ENCODE results near the gene ZFP14. TPM values are rescaled to one million over a fixed set of nuclear protein-coding genes. Genes with fewer than 3 reads are reported as not detected.
"Not testable (repeated sequence)": the region's sequence is repeated elsewhere in the genome, so short reads cannot be mapped to it uniquely, and the experiment has no call there.

ZFP14 gene
- total RNA-seq, 1 experiment from 2014 or later: 8.4 TPM

GRCh38 chr19:36314053-36314452, 64.9 kb downstream of the ZFP14 start:
- DNase-seq; H3K9ac ChIP-seq (ENCODE audit: low read length); H3K9me2 ChIP-seq (replicated peaks; ENCODE audit: insufficient read depth, low read length); H3K4me2 ChIP-seq (ENCODE audit: low read depth, low read length, poor library complexity, severe bottlenecking); H3K4me1 ChIP-seq (ENCODE audit: low read length); H3K27ac ChIP-seq (ENCODE audit: low read length); H3K9me3 ChIP-seq (ENCODE audit: low read length); H4K20me1 ChIP-seq (ENCODE audit: insufficient read depth, low read depth, low read length); H2AFZ ChIP-seq (ENCODE audit: low read length); H3K27me3 ChIP-seq (ENCODE audit: low read length); H3K79me2 ChIP-seq (ENCODE audit: low read length); H3K36me3 ChIP-seq (ENCODE audit: insufficient read depth, low read length); H3K4me3 ChIP-seq (ENCODE audit: low read length): not testable (repeated sequence)

DNA sequence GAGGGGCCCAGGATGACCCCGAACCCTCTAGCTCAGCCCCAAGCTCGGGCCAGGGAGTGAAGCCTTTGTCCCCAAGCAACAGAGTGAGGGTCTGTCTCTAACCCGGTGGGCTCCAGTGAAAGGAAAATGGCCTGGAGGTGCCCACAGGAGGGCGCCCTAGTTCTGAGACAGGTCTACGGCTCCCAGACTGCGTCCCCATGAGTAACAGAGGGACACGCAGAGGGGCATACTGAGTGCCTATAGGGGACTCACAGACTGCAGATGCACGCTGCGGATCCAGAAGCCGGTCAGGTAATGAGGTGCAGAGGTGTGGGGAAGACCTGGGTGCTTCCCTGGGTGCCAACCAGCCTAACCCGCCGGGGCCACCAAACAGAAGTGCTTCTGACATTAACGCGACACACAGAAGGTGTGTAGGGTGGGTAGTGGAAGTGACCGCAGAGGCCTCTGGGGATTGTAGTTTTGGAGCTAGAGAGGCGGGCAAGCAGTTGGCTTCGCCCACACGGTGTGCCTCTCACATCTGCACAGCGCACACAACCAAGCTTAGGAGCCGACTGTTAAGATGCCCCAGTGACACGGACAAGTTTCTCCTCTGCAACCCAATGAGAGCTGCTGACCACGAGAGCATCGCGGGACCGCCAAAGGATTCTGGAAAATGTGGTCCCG, 67.8 kb downstream of the ZFP14 start:
- not testable (repeated sequence) for DNase-seq

DNA sequence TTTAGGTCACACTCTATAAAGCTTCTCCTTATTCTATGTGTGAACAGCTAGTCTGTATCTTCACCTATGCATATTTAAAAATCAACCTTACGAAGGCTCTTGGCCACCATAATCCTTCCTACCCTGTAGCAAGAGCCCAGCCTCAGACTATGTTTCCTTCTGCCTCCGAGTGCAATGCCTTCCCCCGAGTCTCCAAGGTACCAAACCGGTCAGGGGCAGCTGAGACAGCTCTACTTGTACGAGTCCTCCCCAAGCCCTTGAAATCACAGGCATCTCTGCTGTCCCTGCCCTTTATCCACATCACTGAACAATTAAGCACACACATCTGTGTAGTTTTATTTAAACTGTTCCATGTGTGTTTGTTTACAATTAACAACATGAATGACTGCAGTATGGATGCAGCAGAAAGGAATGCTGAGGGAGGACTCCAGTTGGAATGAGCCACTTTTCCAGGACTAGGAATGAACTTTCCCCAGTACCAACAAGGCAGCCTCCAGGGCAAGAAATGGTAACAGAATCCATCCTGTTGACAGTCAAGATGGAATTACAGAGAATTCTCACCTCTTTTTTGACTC, 68.5 kb downstream of the ZFP14 start:
- H3K4me1 ChIP-seq (ENCODE audit: low read length); H3K9me2 ChIP-seq (replicated peaks; ENCODE audit: insufficient read depth, low read length); H3K79me2 ChIP-seq (ENCODE audit: low read length); H3K27ac ChIP-seq (ENCODE audit: low read length); H2AFZ ChIP-seq (ENCODE audit: low read length); H3K9me3 ChIP-seq (ENCODE audit: low read length); H3K27me3 ChIP-seq (ENCODE audit: low read length); DNase-seq; H4K20me1 ChIP-seq (ENCODE audit: insufficient read depth, low read depth, low read length); H3K9ac ChIP-seq (ENCODE audit: low read length); H3K36me3 ChIP-seq (ENCODE audit: insufficient read depth, low read length): not testable (repeated sequence)
- Histone ChIP-seq H3K4me3 (ENCODE audit: low read length) (peak overlapping the region; percentile 51; the same call in 1 of the 2 replicates), H3K4me2 (ENCODE audit: low read depth, low read length, poor library complexity, severe bottlenecking) (peak overlapping the region; percentile 19)

More for the DNA sequence above, 67.8 kb downstream of the ZFP14 start:
- H3K9me2 ChIP-seq (replicated peaks; ENCODE audit: insufficient read depth, low read length); H2AFZ ChIP-seq (ENCODE audit: low read length); H3K4me2 ChIP-seq (ENCODE audit: low read depth, low read length, poor library complexity, severe bottlenecking); H3K4me3 ChIP-seq (ENCODE audit: low read length); H3K9ac ChIP-seq (ENCODE audit: low read length); H4K20me1 ChIP-seq (ENCODE audit: insufficient read depth, low read depth, low read length); H3K4me1 ChIP-seq (ENCODE audit: low read length); H3K79me2 ChIP-seq (ENCODE audit: low read length); H3K36me3 ChIP-seq (ENCODE audit: insufficient read depth, low read length); H3K27ac ChIP-seq (ENCODE audit: low read length); H3K9me3 ChIP-seq (ENCODE audit: low read length); H3K27me3 ChIP-seq (ENCODE audit: low read length): not testable (repeated sequence)

- not testable (repeated sequence) for H3K36me3 ChIP-seq (ENCODE audit: insufficient read depth, low read length); H3K79me2 ChIP-seq (ENCODE audit: low read length); H3K4me1 ChIP-seq (ENCODE audit: low read length); H2AFZ ChIP-seq (ENCODE audit: low read length); H4K20me1 ChIP-seq (ENCODE audit: insufficient read depth, low read depth, low read length); H3K9ac ChIP-seq (ENCODE audit: low read length); H3K27ac ChIP-seq (ENCODE audit: low read length); H3K27me3 ChIP-seq (ENCODE audit: low read length); H3K9me2 ChIP-seq (replicated peaks; ENCODE audit: insufficient read depth, low read length); H3K9me3 ChIP-seq (ENCODE audit: low read length)
- DNase-seq: peak; percentile 49
- H3K4me2 ChIP-seq (ENCODE audit: low read depth, low read length, poor library complexity, severe bottlenecking): peak overlapping the region; percentile 19
- H3K4me3 ChIP-seq (ENCODE audit: low read length): peak overlapping the region; percentile 51; the same call in 1 of the 2 replicates
These were observed 69.2 kb downstream of the ZFP14 start for GRCh38 chr19:36309759-36310158.

- H3K9me3 ChIP-seq (ENCODE audit: low read length); H3K79me2 ChIP-seq (ENCODE audit: low read length); H3K4me1 ChIP-seq (ENCODE audit: low read length); H2AFZ ChIP-seq (ENCODE audit: low read length); H3K4me2 ChIP-seq (ENCODE audit: low read depth, low read length, poor library complexity, severe bottlenecking); H3K27ac ChIP-seq (ENCODE audit: low read length); H3K9ac ChIP-seq (ENCODE audit: low read length); H4K20me1 ChIP-seq (ENCODE audit: insufficient read depth, low read depth, low read length); H3K36me3 ChIP-seq (ENCODE audit: insufficient read depth, low read length); H3K9me2 ChIP-seq (replicated peaks; ENCODE audit: insufficient read depth, low read length); H3K4me3 ChIP-seq (ENCODE audit: low read length); DNase-seq; H3K27me3 ChIP-seq (ENCODE audit: low read length): not testable (repeated sequence)
These were observed 69.7 kb downstream of the ZFP14 start for GRCh38 chr19:36309309-36309708.

DNA sequence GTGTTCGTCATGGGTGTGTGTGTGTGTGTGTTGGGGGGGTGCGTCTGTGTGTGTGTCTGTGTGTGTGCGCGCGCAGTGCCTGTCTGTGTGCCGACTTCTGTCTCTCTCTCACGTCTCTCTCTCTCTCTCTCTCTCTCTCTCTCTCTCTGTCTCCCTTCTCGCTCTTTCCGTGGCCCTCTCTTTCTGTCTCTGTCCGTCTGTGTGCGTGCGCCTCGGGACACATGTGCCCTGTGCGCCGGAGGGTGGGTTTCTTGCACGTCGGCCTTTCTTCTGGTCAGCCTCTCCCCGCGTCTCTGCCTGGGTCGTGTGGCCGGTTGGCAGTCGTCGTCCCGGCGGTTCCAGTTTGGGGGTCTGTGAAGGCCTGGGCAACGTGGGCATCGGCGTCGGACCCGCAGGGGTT, 86.7 kb downstream of the ZFP14 start:
- H3K79me2 ChIP-seq (ENCODE audit: low read length); H3K9me3 ChIP-seq (ENCODE audit: low read length); H3K27me3 ChIP-seq (ENCODE audit: low read length); H2AFZ ChIP-seq (ENCODE audit: low read length); H3K9me2 ChIP-seq (replicated peaks; ENCODE audit: insufficient read depth, low read length); H3K9ac ChIP-seq (ENCODE audit: low read length); H3K27ac ChIP-seq (ENCODE audit: low read length); DNase-seq; H3K4me1 ChIP-seq (ENCODE audit: low read length); H3K4me2 ChIP-seq (ENCODE audit: low read depth, low read length, poor library complexity, severe bottlenecking); H3K4me3 ChIP-seq (ENCODE audit: low read length); H3K36me3 ChIP-seq (ENCODE audit: insufficient read depth, low read length); H4K20me1 ChIP-seq (ENCODE audit: insufficient read depth, low read depth, low read length): not testable (repeated sequence)

Other genes starting within 250 kb of the ZFP14 start
- 121 and 180 TPM in 2 replicates for gene CAPNS1, start 239.1 kb downstream of the ZFP14 start, total RNA-seq (2014; rRNA removed; shearing (Covaris generic); ENCODE audit: low replicate concordance)
- not detected in 2 replicates for gene COX7A1, start 226.8 kb downstream of the ZFP14 start, total RNA-seq (2014; rRNA removed; shearing (Covaris generic); ENCODE audit: low replicate concordance)
- gene ZNF565, start 164.5 kb downstream of the ZFP14 start, total RNA-seq (2014; rRNA removed; shearing (Covaris generic); ENCODE audit: low replicate concordance): 1.4 and 5.7 TPM in 2 replicates
- gene ZNF146, start 164.1 kb downstream of the ZFP14 start, total RNA-seq (2014; rRNA removed; shearing (Covaris generic); ENCODE audit: low replicate concordance): 83.1 and 108 TPM in 2 replicates
- 14.4 and 23.0 TPM in 2 replicates for gene ZFP82, start 39.4 kb upstream of the ZFP14 start, total RNA-seq (2014; rRNA removed; shearing (Covaris generic); ENCODE audit: low replicate concordance)
- 17.3 and 21.4 TPM in 2 replicates for gene ZNF566, start 110.4 kb upstream of the ZFP14 start, total RNA-seq (2014; rRNA removed; shearing (Covaris generic); ENCODE audit: low replicate concordance)
- 9.6 and 31.6 TPM in 2 replicates for gene ZNF260, start 149.1 kb upstream of the ZFP14 start, total RNA-seq (2014; rRNA removed; shearing (Covaris generic); ENCODE audit: low replicate concordance)
- 12.2 and 23.1 TPM in 2 replicates for gene ZNF529, start 194.1 kb upstream of the ZFP14 start, total RNA-seq (2014; rRNA removed; shearing (Covaris generic); ENCODE audit: low replicate concordance)
- gene ZNF382, start 226.1 kb upstream of the ZFP14 start, total RNA-seq (2014; rRNA removed; shearing (Covaris generic); ENCODE audit: low replicate concordance): 2.9 and 6.1 TPM in 2 replicates

All from Karpas-422 (cell line).